ENCODE results near the gene TRIO.

The TRIO gene

DNA sequence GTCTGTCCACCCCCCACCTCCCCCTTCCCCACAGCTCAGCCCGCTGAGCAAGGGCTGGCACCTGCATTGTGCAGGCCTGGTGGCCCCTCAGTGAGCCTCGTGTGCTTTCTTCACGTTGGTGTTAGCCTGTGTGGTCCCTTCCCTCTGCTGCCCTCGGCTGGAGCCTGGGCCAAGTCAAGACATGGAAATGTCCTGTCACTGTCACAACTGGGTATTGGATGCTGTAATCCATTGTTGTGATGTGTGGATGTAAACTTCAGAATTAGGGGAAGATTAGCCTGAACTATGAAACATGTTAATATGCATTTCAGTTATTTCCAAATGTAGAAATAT lies 103.9 kb downstream of the TRIO start:
- DNase-seq (ENCODE audit: low read depth), result no peak

DNA sequence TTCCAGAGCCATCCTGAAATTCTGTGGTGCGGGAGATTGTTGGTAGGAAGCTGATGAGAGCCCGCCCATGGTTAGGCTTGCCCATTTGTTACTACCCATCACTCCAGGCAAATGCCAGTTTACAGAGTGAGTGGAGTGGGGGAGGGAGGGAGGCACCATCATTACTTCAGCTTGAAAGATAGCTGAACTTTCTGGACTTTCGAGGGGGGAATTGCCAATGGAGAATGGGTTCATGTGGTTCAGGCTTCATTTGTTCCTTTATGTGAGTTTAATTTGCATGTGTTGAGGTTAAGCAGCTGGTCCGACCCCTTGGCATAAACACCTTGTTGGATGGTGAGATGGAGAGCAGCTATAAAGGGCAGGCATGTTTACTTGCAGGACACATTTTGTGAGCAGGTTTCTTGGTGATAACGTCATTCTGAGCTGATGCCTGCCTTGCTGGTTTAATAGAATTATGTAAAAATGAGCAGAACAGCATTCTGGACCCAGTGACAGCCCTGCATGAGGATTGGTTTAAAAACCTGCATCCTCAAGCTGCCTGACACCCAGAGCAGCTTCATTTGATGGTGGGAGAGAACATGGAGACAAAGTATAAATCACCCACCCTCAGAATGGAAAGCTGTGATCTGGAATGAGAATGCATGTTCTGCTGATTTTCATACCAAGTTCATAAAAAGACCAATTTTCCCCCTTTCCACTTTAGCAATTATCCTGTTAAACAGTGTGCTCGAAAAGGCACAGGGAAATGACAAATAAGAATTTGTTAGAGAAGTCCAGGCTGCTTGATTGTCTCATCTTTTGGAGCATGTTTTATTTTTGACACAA lies 106.3 kb downstream of the TRIO start:
- DNase-seq (ENCODE audit: low read depth), result no peak

DNA sequence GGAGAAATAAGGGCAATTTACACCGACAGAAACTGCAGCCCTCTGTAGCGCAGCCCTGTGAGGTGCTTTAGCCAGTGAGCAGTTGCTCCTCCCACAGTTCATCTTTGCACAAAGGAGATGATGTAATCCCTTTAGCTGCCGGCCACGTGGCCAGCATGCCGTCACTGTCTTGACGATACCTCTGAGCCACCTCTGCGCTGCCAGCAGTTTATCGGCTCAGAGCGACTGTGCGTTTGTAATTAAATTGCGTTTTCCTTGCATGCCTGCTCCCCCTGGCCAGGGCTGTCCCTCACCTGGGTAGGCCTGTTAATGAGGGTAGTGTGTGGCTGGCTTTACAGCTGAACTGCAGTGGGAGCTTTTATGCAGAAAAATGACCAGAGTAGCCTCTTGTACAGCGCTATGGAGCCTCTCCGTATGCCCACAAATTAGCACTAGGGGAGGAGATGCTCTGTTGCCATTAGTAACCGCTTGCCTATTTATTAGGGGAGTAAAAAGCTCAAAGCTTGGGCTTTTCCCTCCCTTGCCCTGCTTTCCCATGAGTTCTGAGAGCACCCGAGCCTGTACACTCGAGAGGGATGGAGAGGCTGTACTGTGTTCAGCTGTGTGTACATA lies 107.0 kb downstream of the TRIO start:
- DNase-seq (ENCODE audit: low read depth), result peak; percentile 71

DNA sequence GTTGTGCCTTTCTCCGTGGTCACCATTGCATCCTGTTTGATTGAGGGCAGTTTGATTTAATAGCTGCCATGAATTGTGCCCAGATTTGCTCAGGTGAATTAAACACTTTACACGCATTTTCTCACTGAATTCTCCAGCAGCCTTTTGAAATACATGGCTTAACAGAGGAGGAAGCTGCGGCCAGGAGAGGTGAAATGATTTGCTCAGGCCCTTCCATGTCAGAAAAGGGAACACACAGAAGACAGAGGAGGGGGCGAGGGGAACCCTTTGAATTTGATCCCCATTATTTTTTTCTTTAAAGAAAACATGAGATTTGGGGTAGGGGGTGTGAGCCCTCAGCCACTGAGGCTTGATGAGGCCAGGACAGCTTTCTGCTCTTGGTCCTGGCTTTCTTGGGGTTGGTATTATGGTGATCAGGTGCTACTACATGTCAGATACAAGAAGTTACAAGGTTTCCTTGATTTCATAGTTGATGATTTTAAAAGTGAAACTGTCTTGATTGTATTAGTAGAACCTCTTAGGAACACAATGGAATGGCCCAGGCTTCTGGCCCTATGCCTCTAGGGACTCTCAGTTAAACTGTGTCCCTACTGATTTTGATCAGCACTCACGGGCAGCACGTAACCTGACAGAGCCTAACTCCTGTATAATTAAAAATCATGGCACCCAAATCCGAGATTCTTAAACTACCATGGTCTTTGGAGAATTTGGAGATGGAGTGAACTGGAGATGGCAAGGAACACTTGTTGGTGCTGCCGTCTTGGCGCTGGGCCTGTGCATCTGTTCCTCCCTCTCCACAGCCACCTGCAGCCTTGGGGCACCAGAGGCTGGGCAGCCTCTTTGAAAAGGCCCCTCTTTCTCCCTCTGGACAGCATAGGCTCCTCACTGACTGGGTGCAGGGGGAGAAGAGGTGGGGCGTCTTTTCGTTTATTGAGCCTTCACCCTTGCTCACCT lies 107.9 kb downstream of the TRIO start:
- no peak for DNase-seq (ENCODE audit: low read depth)

DNA sequence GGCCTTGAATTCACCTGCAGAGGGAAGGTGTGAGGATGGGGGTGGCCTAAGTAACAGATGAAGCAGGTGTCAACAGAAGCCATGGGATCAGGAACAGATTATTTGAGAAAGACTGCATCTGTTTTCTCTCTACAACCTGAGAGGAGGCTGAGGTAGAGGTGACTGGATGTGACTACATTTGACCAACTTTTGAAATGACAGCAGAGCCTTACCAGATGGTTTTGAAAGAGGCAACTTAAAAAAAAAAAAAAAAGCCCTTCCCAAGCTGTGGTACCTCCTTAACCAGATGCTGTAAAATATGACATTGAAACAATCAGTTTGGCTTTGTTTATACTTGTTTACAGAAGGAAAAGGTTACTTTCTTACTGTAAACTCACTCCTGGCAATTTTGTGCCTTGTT lies 108.6 kb downstream of the TRIO start:
- DNase-seq (ENCODE audit: low read depth), result no peak

DNA sequence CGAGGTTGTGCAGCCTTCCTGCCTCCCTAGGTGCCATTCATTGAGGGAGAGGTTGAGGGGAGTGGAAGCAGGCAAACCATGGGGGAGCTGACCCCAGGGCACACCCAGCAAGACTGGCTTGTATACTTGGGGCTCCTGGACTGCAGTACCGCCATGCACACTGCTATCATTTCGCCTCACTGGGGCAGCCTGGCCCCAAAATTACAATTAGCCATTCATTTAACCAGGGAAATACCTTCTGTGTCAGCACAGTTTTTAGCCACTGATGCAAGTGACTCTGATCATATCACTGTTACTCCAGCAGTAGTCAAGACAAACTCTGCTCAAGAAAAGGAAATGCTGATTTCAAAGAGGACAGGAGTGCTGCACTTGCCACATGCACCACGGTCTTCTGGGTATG lies 109.7 kb downstream of the TRIO start:
- no peak for DNase-seq (ENCODE audit: low read depth)

DNA sequence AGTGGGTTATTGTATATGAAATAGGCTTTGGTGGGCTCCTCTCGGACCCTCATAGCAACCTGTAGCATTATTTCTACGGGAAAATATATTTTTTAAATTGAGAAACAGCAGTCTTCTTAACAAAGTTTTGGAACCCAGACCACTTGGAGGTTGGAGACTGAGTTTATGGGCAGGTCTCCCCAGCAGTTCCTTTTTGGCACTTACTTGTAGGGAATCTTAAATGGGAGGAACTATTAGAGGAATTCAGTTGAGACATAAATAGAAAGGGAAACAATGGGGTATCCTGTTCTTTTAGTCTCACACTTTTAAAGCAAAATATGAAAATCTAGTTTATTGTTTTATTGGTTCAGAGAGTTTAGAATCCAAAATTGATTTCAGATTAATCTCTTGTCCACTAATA lies 111.5 kb downstream of the TRIO start:
- DNase-seq (ENCODE audit: low read depth), result no peak

DNA sequence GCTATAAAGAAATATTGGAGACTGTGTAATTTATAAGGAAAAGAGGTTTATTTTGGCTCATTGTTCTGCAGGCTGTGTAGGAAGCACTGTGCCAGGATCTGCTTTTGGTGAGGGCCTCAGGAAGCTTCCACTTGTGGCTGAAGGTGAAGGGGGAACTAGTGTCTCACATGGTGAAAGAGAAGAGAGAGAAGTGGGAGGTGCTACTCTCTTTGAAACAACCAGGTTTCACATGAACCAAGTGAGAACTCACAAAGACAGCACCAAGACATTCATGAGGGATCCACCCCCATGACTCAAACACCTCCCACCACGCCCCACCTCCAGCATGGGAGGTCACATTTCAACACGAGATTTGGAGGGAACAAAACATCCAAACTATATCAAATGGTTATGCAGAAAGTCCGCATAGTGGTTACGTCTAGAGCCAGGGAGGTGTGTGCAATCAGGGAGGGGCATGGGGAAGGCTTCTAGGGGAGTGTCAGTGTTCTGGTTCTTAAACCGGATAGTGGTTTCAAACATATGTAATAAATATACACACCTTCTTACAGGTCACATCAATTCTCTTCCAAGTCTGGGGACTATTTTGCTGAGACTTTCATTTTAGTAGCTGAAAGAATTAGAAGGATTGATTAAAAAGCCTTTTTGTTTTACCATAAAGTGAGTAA lies 113.0 kb downstream of the TRIO start:
- DNase-seq (ENCODE audit: low read depth), result no peak

DNA sequence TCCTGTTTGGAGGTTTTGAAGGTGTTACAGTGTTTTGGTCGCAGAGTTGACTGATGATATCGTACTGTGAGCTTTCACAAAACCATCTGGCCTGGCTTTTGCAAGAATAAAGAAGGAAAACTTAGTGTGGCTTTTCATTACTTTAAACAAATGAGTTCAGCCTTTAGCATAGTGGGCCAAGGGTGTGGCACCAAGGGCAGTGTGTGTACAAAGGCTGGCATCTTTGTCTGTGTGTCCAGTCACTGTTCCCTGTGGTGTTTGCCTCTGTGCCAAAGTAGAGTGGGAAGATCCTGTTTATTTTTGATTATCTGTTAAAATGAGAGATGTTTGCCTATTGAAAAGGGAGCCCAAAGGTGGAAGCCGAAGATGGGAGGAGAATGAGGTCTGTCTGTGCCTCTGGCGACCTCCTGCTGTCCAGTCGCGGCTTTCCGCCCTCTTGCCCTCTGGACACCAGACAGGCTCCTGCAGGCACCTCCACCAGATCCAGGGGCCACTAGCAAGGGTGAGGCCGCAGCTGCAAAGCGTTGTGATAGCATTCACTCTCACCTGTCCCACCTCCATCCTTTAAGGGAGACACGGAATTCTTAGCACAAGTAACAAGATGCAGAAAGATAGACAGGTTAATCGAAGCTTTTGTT lies 113.7 kb downstream of the TRIO start:
- DNase-seq (ENCODE audit: low read depth), result no peak

DNA sequence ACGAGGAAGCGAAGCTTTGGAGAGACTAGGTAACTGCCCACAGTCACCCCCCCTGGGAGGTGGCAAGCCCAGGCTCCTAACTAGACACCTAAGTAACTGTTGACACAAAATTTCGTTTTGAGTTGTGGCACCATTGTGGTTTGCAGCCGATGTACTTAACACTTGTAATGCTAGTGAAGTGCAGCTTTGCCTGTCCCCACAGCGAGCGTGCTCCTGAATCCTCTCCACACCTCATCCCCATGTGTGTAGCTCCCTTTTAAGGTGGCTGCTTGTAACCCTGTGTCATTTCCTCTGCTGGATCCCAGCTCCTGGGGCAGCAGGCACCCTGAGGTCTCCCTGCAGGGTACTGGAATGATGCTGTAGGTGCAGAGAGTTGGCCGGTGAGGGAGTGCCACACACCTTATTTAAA lies 114.9 kb downstream of the TRIO start:
- DNase-seq (ENCODE audit: low read depth), result no peak

DNA sequence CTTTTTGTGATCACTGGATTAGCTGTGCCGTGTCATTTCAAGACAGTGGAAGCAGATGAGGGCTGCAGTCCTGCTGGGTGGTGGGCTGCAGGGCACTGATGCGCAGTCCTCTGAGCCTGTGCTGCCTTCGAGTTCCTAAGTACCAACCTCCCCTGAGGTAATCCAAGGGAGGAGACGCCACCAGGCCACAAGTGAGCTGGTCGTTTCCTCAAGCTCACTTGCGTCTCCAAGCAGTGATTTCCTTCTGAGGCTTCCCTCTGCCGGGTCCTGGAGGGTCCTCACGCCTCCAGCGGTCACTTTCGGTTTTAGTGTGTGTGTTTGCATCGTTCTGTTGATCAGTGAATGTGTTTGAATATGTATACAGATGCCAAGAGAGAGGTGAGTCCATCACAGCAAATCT lies 115.7 kb downstream of the TRIO start:
- DNase-seq (ENCODE audit: low read depth), result no peak

DNA sequence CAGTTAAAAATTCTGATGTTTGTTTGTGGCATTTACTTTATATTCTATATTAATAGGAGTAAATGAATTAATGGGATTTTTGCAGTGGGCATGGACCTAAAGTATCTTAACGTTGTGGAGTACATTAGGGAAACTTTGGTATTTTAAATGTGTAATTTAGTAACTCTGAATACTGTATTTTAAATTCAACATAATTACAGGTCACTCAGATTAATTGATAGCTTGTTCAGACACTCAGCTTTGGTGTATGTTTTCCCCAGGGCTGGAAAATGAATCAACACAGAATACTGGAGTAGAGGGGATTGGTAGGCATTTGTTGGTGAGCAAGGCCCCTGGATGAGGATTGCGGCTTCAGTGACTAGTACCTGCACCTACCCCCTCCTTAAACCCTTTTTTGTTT lies 117.5 kb downstream of the TRIO start:
- DNase-seq (ENCODE audit: low read depth), result no peak

DNA sequence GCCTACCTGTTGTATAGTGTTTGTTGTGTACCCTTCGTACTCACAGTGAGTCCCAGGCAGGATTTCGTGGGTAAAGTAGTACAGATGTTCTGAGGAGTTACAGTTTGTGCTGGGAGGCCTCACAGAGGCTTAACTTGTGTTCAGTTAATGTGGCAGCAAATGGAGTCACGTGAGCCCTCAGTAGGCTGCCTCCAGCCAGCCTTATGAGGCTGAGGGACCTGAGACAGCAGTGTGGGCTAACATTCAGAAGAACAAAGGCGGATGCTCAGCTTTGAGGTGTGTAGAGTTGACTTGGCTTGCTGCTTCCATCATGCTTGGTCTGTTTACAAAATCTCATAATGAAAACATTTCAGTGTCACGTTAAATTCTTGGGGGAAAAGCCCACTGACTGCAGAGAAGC lies 118.1 kb downstream of the TRIO start:
- DNase-seq (ENCODE audit: low read depth), result no peak

DNA sequence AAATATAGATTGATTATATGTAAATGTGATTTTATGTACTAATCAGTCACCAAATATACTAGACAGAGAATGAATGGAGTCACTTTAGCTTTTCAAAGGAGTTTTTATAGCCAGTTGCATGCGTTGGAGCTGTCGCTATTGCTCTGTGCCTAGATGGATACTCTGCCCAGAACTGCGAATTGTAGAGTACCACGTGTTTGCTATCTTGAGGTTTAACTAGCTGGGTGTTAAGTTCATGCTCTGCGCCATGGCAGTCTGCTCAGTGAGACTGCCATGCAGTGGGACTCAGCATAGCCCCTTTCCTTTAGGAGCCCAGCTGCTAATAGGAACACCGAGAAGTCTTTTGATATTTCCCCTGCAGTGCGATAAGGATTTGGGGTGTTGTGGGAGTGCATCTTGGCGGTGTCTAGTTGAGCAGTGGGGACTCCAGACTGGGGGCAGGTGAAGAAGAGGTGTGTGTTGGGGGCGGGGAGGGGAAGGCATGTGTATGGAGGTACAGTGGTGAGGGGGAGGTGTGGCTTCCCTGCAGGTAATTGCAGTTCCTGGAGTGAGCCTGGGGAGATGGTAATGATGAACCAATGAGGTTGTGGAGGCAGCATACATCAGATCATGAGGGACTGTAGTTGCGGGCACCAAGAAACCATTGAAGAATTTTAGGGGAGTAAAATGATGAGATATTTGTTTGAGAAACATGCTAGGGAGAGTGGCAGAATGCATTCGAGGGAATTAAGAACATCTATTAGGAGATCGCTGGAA lies 118.9 kb downstream of the TRIO start:
- no peak for DNase-seq (ENCODE audit: low read depth)

DNA sequence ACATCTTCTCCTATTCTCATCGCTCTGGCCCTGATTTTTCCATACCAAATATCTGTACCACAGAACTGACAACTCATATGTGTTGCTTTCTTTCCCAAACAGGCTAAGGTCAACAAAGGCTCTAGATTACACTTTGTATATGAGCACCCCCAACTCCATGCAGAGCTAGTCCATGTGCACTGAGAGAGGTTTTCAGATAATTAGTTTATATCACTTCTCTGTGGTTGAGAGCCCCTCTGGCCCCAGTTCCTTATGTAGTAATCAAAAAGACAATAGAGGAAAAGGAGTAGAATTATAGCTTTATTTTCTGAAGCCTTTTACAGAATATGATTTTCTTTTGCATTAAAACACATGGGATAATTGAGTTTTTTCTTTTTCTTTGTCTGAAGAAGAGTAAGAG lies 120.0 kb downstream of the TRIO start:
- DNase-seq (ENCODE audit: low read depth), result no peak

DNA sequence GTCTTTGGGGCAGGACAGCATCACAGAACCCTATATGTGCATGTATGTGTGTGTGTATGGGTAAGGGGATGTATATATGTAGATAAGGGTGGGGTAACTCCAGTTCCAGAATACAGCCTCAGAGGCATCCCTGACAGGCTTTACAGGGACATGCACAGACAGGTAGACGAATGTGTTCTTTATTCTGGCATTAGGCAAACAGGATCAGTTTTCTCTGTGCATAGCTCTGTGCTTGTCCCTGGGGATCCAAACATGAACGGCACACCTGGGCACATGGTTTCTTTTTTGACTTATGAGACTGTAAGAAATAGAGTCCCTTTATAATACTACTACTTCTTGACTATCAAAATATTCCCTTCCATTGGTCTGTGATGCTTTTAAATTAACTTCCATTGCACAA lies 120.6 kb downstream of the TRIO start:
- DNase-seq (ENCODE audit: low read depth), result no peak

DNA sequence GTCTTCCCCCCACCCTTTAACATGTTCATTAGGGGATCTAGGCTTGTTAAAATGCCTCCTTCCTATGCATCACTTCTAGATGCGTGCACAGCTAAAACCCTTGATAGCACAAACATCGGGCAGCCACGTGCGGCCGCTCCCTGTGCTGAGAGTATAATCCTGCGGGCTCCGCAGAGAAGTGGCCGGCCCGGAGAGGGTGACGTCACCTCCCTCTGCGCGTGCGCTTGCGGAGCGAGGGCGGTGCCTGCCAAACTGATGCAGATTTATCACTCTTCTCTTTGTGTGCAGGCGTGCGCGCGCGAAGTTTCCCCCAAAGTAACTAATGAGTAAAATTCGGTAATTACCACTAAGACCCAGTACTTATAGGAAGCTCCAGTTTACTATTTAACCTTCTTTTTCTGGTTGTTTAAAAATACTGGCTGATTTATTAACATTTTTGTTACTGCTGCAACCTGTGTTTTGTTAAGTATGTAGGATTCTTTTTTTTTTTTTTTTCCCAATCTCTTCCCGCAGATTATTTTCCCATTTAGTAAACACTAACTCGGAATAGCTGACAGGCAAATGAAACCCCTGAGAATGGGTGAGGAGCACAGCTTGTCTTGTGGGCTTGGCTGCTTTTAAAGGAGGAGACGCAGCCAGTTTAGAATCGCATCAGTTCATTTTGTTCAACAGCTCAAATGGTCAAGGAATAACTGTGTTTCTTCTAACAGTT lies 121.6 kb downstream of the TRIO start:
- DNase-seq (ENCODE audit: low read depth), result peak; percentile 73

DNA sequence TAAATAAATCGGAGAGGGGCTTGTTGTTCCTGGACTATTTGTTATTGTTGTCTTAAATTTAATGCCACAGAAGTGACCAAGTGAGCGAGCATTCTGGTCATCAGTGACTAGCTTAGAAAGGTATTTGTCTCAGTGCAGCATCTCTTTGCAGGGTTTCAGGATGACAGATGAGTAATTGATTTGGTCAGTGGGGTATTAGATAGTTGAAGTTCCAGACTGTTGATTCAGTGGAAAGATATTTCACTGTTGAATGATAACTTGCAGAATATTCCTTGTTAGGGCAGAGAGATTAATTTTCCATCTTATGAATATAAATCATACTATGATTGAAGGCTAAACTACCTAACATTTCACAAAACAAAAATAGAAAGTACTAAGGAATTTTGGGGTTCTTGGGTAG lies 122.4 kb downstream of the TRIO start:
- DNase-seq (ENCODE audit: low read depth), result peak; percentile 88

DNA sequence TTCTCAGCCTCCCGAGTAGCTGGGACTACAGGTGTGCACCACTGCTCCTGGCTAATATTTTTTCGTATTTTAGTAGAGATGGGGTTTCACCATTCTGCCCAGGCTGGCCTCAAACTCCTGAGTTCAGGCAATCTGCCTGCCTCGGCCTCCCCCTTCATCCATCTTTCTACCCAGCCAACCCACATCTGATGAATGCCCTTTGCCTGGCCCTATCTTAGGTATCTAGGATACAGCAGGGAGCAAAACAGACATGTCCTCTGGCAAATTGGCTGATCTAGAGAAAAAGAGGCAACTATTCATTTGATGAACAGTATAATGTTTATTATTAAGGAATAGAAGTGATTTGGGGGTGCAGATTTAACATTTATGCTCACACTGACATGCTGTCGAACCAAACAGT lies 123.0 kb downstream of the TRIO start:
- no peak for DNase-seq (ENCODE audit: low read depth)

DNA sequence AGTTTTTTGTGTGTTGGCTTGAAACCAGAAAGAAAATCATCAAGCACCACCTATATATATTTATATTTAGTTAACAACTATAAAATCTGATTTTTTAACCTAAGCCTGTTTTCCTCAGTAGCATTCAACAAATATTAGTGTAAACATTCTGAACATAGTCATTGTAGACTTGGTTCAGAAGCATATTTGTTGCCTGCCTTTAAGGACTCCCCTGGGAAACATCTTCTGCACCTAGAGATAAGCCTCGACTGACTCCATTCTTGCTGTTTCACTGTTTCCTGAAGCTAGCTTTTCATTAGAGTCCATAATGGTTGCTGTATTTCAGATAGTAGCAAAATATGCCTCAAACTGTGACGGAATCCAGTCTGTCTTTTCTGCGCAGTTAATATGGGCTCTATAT lies 123.5 kb downstream of the TRIO start:
- no peak for DNase-seq (ENCODE audit: low read depth)

All from non-pigmented ciliary epithelial cell (primary cell).